Caco-2 (cell line): ENCODE data around the gene SNAPC3. TPM values are rescaled to one million over a fixed set of nuclear protein-coding genes. Genes with fewer than 3 reads are reported as not detected.

Experiments
- BruUV-seq: library from RNA; stranded (reverse); fragments of 400-500 nt; replicated peaks from 2 replicates; lab custom pipeline; 2021; lab: Mats Ljungman, UMichigan
- CTCF ChIA-PET: fragments of 300-600 bp; sonication (Branson Sonifier 250); formaldehyde crosslinking; loops from one replicate; lab custom pipeline; 2022; ENCODE audit warnings: antibody characterized with exemption; lab: Charles Lee
- POLR2A ChIA-PET: fragments of 300-600 bp; sonication (Branson Sonifier 250); formaldehyde crosslinking; loops from one replicate; lab custom pipeline; 2022; ENCODE audit warnings: antibody characterized with exemption; lab: Charles Lee
- DNase-seq, 2 experiments: peaks; one replicate each; pipeline versions ENCODE4 v3.0.0 to v3.0.0-alpha.2; 2020 to 2022
- H3K27me3 ChIP-seq: replicated peaks from 2 replicates; pipeline ENCODE4 v1.6.0; 2011; ENCODE audit warnings: low read length; ENCODE audit not compliant: control insufficient read depth, insufficient read depth
- H3K36me3 ChIP-seq: 2 replicates; pipeline ENCODE4 v1.5.1; 2011; ENCODE audit warnings: low read length; ENCODE audit not compliant: control insufficient read depth, insufficient read depth
- H3K4me1 ChIP-seq: fragments of 250-450 bp; sonication (Bioruptor Pico); 2 replicates; pipeline ENCODE4 v1.5.1; 2020; ENCODE audit warnings: mild to moderate bottlenecking
- H3K4me3 ChIP-seq: 2 replicates; pipeline ENCODE4 v1.5.1; 2011; ENCODE audit warnings: low read depth, mild to moderate bottlenecking, control low read depth, low read length
- H3K9me3 ChIP-seq: fragments of 250-450 bp; sonication (Bioruptor Pico); 2 replicates; pipeline ENCODE4 v1.5.1; 2020; ENCODE audit warnings: mild to moderate bottlenecking, moderate library complexity
- H3K27ac Mint-ChIP-seq: one replicate; pipeline ENCODE4 v1.8.0; 2022; ENCODE audit warnings: mixed read lengths; ENCODE audit not compliant: unreplicated experiment
- H3K27me3 Mint-ChIP-seq: one replicate; pipeline ENCODE4 v1.8.0; 2022; ENCODE audit warnings: mixed read lengths; ENCODE audit not compliant: insufficient read depth, unreplicated experiment
- H3K36me3 Mint-ChIP-seq: one replicate; pipeline ENCODE4 v1.8.0; 2022; ENCODE audit warnings: mild to moderate bottlenecking, mixed read lengths; ENCODE audit not compliant: insufficient read depth, unreplicated experiment
- H3K4me1 Mint-ChIP-seq: one replicate; pipeline ENCODE4 v1.8.0; 2022; ENCODE audit warnings: low read depth, mixed read lengths; ENCODE audit not compliant: unreplicated experiment
- H3K4me3 Mint-ChIP-seq: one replicate; pipeline ENCODE4 v1.8.0; 2022; ENCODE audit warnings: mild to moderate bottlenecking, moderate library complexity, mixed read lengths; ENCODE audit not compliant: unreplicated experiment
- H3K9me3 Mint-ChIP-seq: one replicate; pipeline ENCODE4 v1.8.0; 2022; ENCODE audit warnings: mixed read lengths; ENCODE audit not compliant: unreplicated experiment
- intact Hi-C: fragments of 100-400 bp; cut with micrococcal nuclease; formaldehyde crosslinking; loops from one replicate; pipeline ENCODE4 v1.10.0; 2022; ENCODE audit not compliant: unreplicated experiment
- total RNA-seq: library from RNA; stranded (reverse); gene quantifications from 2 replicates; pipeline ENCODE4 v1.2.3, GENCODE V29; 2022
- TF ChIP-seq, protein P1 (sequence below), 2 experiments: fragments of 200-600 bp in 1 of 2; IDR thresholded peaks; 1 replicate in 1 of 2; 2 replicates in 1 of 2; pipeline versions ENCODE4 v1.5.1 to v1.8.0; 2011 to 2022; ENCODE audit warnings: antibody characterized with exemption in 1 of 2, control low read depth in 1 of 2, inconsistent platforms in 1 of 2, low read depth in 1 of 2, low read length in 1 of 2, mild to moderate bottlenecking in 1 of 2, moderate library complexity in 1 of 2; ENCODE audit not compliant: insufficient read depth in 1 of 2, severe bottlenecking in 1 of 2, unreplicated experiment in 1 of 2

SNAPC3 gene
- total RNA-seq, 1 experiment from 2014 or later, result 21.1 TPM

DNA sequence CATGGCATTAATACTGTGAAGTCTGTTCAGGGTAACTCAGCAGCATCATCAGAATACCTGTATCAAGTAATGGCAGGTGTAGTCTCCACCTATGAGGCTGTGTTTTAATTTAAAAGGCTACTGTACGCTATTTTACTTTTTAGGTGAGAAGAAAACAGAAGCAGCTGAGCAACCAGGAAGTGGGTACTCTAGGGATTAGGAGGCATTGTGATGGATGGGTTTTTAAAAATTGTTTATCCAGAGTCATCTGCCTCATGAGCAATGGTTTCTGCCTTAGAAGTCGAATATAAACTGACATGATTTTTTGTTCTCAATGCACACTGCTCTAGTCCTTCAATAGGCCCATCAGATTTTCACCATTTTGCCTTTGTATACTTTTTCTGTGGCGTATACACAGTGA lies 45.5 kb downstream of the SNAPC3 start:
- H3K4me1 ChIP-seq, result no peaks in the 10 kb centered on the region
- Mint-ChIP-seq H3K36me3 (peaks cover 24% of the 10 kb centered on the region), H3K27me3 (no peaks in the 10 kb centered on the region), H3K27ac (no peak overlapping the region), H3K4me3 (no peak overlapping the region), H3K9me3 (no peaks in the 10 kb centered on the region), H3K4me1 (no peaks in the 10 kb centered on the region)
- TF ChIP-seq, protein P1, sequence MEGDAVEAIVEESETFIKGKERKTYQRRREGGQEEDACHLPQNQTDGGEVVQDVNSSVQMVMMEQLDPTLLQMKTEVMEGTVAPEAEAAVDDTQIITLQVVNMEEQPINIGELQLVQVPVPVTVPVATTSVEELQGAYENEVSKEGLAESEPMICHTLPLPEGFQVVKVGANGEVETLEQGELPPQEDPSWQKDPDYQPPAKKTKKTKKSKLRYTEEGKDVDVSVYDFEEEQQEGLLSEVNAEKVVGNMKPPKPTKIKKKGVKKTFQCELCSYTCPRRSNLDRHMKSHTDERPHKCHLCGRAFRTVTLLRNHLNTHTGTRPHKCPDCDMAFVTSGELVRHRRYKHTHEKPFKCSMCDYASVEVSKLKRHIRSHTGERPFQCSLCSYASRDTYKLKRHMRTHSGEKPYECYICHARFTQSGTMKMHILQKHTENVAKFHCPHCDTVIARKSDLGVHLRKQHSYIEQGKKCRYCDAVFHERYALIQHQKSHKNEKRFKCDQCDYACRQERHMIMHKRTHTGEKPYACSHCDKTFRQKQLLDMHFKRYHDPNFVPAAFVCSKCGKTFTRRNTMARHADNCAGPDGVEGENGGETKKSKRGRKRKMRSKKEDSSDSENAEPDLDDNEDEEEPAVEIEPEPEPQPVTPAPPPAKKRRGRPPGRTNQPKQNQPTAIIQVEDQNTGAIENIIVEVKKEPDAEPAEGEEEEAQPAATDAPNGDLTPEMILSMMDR (IDR thresholded peaks at IDR 0.05; ENCODE audit: insufficient read depth in 1 of 2, low read depth in 1 of 2, low read length in 1 of 2, severe bottlenecking in 1 of 2, unreplicated experiment in 1 of 2), result no peak
- intact Hi-C loops, result no loop called here
- ChIA-PET CTCF (no interaction called here), POLR2A (no interaction called here)
- DNase-seq, result no peak
- no peaks in the 10 kb centered on the region for H3K9me3 ChIP-seq
- no peaks in the 10 kb centered on the region for H3K27me3 ChIP-seq
- no peaks in the 10 kb centered on the region for H3K36me3 ChIP-seq
- no TSS peak for BruUV-seq
- no peak overlapping the region for H3K4me3 ChIP-seq

DNA sequence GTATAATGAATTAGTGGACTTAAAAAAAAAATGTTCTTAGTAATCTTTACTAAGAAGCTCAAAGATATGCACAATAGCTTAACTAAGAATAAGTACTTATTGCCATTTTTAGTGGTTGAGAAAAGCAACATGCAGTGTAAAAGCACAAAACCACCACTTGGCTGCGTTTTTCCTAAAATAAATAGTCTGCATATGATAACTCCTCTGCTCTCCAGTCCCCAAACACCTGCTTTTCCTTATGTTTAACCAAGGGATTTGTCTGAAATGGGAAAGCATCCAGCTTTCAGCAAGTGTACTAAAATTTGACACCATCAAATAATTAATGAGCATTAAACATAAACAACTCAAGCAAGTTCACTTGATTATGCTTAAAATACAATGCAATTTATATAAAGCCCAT lies 46.7 kb downstream of the SNAPC3 start:
- BruUV-seq, result no TSS peak
- TF ChIP-seq, protein P1 (IDR thresholded peaks at IDR 0.05; ENCODE audit: insufficient read depth in 1 of 2, low read depth in 1 of 2, low read length in 1 of 2, severe bottlenecking in 1 of 2, unreplicated experiment in 1 of 2), result no peak
- H3K4me3 ChIP-seq, result no peak overlapping the region
- H3K4me3 Mint-ChIP-seq, result no peak overlapping the region
- no peaks in the 10 kb centered on the region for H3K27me3 ChIP-seq
- DNase-seq, result no peak
- no peaks in the 10 kb centered on the region for H3K4me1 Mint-ChIP-seq
- no peaks in the 10 kb centered on the region for H3K4me1 ChIP-seq
- H3K36me3 Mint-ChIP-seq, result peaks cover 30% of the 10 kb centered on the region
- no peaks in the 10 kb centered on the region for H3K9me3 Mint-ChIP-seq
- intact Hi-C loops, result no loop called here
- H3K9me3 ChIP-seq, result no peaks in the 10 kb centered on the region
- H3K36me3 ChIP-seq, result peaks cover 1% of the 10 kb centered on the region; the same call in 1 of the 2 replicates
- H3K27ac Mint-ChIP-seq, result no peak overlapping the region
- no peaks in the 10 kb centered on the region for H3K27me3 Mint-ChIP-seq
- ChIA-PET POLR2A (no interaction called here), CTCF (no interaction called here)

DNA sequence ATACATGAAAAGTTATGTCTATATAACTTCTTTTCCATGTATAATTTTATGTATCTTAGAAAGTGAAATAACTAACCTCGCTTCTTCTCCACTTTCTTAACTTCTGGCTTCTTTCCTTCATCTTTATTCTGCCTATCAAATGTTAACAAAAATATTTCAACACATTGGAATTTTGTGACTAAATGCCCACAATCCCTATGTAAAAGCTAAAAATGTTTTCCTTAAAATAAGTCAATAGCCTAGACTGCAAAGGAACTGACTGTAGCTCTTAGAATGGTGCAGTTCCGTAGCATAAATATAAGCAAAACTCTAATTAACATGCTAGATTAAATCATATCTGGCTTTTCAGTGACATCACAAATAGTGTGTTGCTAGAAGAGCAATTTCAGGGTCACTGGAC lies 47.2 kb downstream of the SNAPC3 start:
- no peak overlapping the region for H3K4me3 ChIP-seq
- H3K4me1 ChIP-seq, result no peaks in the 10 kb centered on the region
- H3K27ac Mint-ChIP-seq, result no peak overlapping the region
- no peaks in the 10 kb centered on the region for H3K27me3 ChIP-seq
- POLR2A ChIA-PET, result no interaction called here
- H3K36me3 Mint-ChIP-seq, result peaks cover 30% of the 10 kb centered on the region
- CTCF ChIA-PET, result no interaction called here
- no peaks in the 10 kb centered on the region for H3K27me3 Mint-ChIP-seq
- no peaks in the 10 kb centered on the region for H3K4me1 Mint-ChIP-seq
- no peak for DNase-seq
- TF ChIP-seq, protein P1 (IDR thresholded peaks at IDR 0.05; ENCODE audit: insufficient read depth in 1 of 2, low read depth in 1 of 2, low read length in 1 of 2, severe bottlenecking in 1 of 2, unreplicated experiment in 1 of 2), result no peak
- intact Hi-C loops, result no loop called here
- H3K36me3 ChIP-seq, result peaks cover 1% of the 10 kb centered on the region; the same call in 1 of the 2 replicates
- no peak overlapping the region for H3K4me3 Mint-ChIP-seq
- BruUV-seq, result no TSS peak
- no peaks in the 10 kb centered on the region for H3K9me3 Mint-ChIP-seq
- H3K9me3 ChIP-seq, result no peaks in the 10 kb centered on the region
